Activated B cell treated with CpG ODN at 0.5 μM for 24 hours (primary cell): ENCODE results near the gene ZNF283. TPM values are rescaled to one million over a fixed set of nuclear protein-coding genes. Genes with fewer than 3 reads are reported as not detected.
A peak's percentile ranks its signal among the peaks of the same experiment; 100 is the strongest.

Experiments used
- ATAC-seq: fragments of 200-7000 bp; cut with Tn5 transposase; one replicate; pipeline ENCODE4 v1.10.0; 2021; ENCODE audit warnings: low read depth, mild to moderate bottlenecking, moderate library complexity
- CTCF ChIA-PET: fragments of 350-600 bp; sonication (Branson Sonifier 250); formaldehyde crosslinking; loops from one replicate; lab custom pipeline; 2021; ENCODE audit warnings: antibody characterized with exemption; lab: Charles Lee
- POLR2A ChIA-PET: fragments of 350-600 bp; sonication (Branson Sonifier 250); formaldehyde crosslinking; loops from one replicate; lab custom pipeline; 2021; ENCODE audit warnings: antibody characterized with exemption; lab: Charles Lee
- DNase-seq: peaks from one replicate; pipeline ENCODE4 v3.0.0; 2022
- H3K27ac Mint-ChIP-seq: one replicate; pipeline ENCODE4 v1.8.0; 2020; ENCODE audit warnings: mixed read lengths
- H3K27me3 Mint-ChIP-seq: one replicate; pipeline ENCODE4 v1.8.0; 2021; ENCODE audit warnings: mixed read lengths
- H3K36me3 Mint-ChIP-seq: one replicate; pipeline ENCODE4 v1.8.0; 2021; ENCODE audit warnings: low read depth, mixed read lengths
- H3K4me1 Mint-ChIP-seq: one replicate; pipeline ENCODE4 v1.8.0; 2021; ENCODE audit warnings: mixed read lengths
- H3K4me3 Mint-ChIP-seq: one replicate; pipeline ENCODE4 v1.8.0; 2020; ENCODE audit warnings: mild to moderate bottlenecking, mixed read lengths
- H3K9me3 Mint-ChIP-seq: one replicate; pipeline ENCODE4 v1.8.0; 2020; ENCODE audit warnings: mixed read lengths
- intact Hi-C: fragments of 100-400 bp; cut with micrococcal nuclease; formaldehyde crosslinking; loops from one replicate; pipeline ENCODE4 v1.15.1; 2024
- total RNA-seq: library from RNA; stranded (reverse); gene quantifications from 2 replicates; pipeline ENCODE4 v1.2.3, GENCODE V29; 2022
- TF ChIP-seq, protein P1 (sequence below): fragments of 200-600 bp; IDR thresholded peaks from one replicate; pipeline ENCODE4 v1.8.0; 2022; ENCODE audit warnings: antibody characterized with exemption, mild to moderate bottlenecking

The ZNF283 gene
- 10.4 and 13.0 TPM in 2 replicates for total RNA-seq

DNA sequence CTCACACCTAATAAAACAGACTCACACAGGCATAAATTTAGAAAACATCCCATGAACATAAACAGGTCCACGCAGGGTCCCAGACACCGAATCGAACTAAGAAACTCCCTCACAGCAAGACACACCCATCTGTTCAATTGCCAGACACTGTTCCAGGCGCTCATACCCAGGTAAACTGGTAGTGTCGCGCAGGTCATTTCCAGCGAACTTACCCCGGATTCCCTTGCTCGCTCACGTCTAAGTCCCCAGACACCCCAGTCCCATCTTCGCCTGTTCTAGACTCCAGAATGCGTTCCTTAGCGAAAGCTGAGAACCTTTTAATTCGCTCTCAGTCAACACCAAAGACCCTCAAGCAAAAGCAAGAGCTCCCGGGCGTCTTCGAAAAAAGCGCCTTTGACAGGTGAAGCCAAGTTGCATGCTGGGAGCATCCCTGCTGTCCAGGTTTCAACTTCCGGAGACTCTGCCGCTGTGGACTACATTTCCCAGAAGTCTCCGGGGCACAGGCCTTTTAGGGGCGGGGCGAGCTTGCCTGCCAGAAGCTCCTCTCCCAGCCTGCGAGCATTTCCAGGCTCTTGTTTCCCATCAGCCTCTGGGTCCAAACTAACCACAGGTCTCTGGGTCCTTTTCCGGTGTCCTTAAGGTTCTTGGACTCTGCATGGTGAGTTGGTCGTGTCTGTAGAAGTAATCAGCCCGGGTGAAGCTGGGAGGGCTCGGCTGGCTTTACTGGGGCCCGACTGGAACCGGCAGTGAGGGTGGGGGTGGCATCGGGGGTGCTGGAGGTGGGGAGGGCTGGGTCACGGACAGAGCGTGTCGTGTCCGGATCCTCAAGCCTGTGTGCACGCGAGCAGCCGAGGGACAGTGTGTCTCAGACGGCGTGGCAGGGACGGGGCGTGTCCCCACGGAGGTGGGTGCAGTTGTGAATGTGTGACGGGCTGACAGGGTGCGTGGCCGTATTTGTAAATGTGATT, at the start of gene ZNF283:
Gene ZNF283 (plus strand): TSS at position 535 of the 968 bp plus-strand sequence. CDS start 6,184 bp downstream, outside the sequence.
- peaks cover 7% of the 10 kb centered on the region for H3K27me3 Mint-ChIP-seq
- H3K4me3 Mint-ChIP-seq: peak within 1 kb of the TSS; percentile 92
- TF ChIP-seq, protein P1, sequence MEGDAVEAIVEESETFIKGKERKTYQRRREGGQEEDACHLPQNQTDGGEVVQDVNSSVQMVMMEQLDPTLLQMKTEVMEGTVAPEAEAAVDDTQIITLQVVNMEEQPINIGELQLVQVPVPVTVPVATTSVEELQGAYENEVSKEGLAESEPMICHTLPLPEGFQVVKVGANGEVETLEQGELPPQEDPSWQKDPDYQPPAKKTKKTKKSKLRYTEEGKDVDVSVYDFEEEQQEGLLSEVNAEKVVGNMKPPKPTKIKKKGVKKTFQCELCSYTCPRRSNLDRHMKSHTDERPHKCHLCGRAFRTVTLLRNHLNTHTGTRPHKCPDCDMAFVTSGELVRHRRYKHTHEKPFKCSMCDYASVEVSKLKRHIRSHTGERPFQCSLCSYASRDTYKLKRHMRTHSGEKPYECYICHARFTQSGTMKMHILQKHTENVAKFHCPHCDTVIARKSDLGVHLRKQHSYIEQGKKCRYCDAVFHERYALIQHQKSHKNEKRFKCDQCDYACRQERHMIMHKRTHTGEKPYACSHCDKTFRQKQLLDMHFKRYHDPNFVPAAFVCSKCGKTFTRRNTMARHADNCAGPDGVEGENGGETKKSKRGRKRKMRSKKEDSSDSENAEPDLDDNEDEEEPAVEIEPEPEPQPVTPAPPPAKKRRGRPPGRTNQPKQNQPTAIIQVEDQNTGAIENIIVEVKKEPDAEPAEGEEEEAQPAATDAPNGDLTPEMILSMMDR: no peak
- DNase-seq: peak; percentile 76
- POLR2A ChIA-PET: interaction anchor here (0.6 to 1.4 kb wide), 8 partner anchors 46 to 703 kb away, joined by 3 to 8 read pairs (median 4); partner anchors contain the start of genes KCNN4, SMG9, ZNF226 and ZNF230
- intact Hi-C loops: loop anchor here (1.0 to 5.0 kb wide), 3 partner anchors 108 to 285 kb away; partner anchors contain the start of genes ZNF225, ZNF230 and ZNF45
- H3K27ac Mint-ChIP-seq: peak within 1 kb of the TSS; percentile 53
- H3K4me1 Mint-ChIP-seq: peaks cover 16% of the 10 kb centered on the region
- peaks cover 32% of the 10 kb centered on the region for H3K36me3 Mint-ChIP-seq
- CTCF ChIA-PET: interaction anchor here (1.1 kb wide), 1 partner anchor 59 kb away, joined by 3 read pairs; no protein-coding TSS in a partner anchor
- H3K9me3 Mint-ChIP-seq: peaks cover 8% of the 10 kb centered on the region
- ATAC-seq: peak; percentile 94

DNA sequence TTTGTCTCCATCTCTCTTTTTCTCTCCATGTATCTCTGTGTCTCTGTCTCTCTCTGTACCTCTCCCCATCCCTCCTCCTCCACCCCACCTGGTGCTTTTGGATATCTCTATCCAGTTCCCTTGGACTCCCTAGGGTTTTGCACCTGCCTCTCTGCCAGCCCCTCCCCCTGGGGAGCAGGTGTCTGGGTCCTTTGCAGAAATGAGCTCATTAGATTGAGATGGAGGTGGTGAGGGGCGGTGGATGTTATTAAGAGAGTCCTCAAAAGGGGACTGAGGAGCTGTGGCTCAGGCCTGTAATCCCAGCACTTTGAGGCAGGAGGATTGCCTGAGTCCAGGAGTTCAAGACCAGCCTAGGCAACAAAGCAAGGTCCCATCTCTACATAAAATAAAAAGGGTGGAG, 48.5 kb upstream of the ZNF283 start:
- DNase-seq (no peak), ATAC-seq (no peak)
- intact Hi-C loops: no loop called here
- ChIA-PET POLR2A (interaction anchor here (0.6 to 12.2 kb wide), 5 partner anchors 11 to 315 kb away, joined by 3 to 661 read pairs (median 4); partner anchors contain the start of gene SMG9), CTCF (interaction anchor here (0.7 to 8.6 kb wide), 6 partner anchors 8 to 32 kb away, joined by 3 to 113 read pairs (median 11); partner anchors contain the start of gene SMG9)
- Mint-ChIP-seq H3K9me3 (no peaks in the 10 kb centered on the region), H3K27ac (peak overlapping the region; percentile 94), H3K4me1 (peaks cover 75% of the 10 kb centered on the region), H3K36me3 (peaks cover 52% of the 10 kb centered on the region), H3K27me3 (no peaks in the 10 kb centered on the region), H3K4me3 (peak overlapping the region; percentile 88)
- TF ChIP-seq, protein P1: no peak

DNA sequence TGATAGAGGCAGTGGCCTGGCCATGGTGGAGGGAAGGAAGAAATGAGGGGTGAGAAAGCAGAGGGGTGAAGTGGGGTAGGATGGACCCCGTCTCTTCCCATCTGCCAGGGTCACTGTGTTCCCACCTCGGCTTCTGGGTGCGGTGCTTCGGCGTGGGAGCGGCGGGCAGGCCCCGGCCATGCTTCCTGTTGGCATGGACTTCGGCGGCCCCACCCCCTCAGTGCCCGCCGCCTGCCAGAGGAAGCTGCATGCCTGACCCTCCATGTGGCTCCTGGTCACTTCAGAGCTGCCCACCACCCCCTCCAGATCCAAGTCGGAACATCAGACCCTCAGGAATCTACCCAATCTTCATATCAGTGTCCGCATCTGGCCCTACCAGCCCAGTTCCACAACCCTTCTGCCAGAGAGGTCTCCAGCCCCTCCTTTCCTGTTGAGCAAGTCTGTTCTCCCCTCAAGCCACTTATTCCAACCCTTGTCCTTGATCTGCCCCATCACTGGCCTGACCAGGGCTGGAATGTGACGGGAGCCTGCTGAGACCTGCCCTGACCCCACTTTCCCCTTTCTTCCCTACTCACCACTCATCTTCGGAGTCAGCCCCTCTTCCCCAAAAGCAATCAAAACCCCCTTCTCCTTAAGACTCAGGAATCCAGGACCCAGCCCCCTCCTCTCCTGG, 47.8 kb upstream of the ZNF283 start:
- POLR2A ChIA-PET: interaction anchor here (0.9 to 12.2 kb wide), 5 partner anchors 11 to 316 kb away, joined by 3 to 661 read pairs (median 11); partner anchors contain the start of gene SMG9
- H3K36me3 Mint-ChIP-seq: peaks cover 47% of the 10 kb centered on the region
- no peak for ATAC-seq

DNA sequence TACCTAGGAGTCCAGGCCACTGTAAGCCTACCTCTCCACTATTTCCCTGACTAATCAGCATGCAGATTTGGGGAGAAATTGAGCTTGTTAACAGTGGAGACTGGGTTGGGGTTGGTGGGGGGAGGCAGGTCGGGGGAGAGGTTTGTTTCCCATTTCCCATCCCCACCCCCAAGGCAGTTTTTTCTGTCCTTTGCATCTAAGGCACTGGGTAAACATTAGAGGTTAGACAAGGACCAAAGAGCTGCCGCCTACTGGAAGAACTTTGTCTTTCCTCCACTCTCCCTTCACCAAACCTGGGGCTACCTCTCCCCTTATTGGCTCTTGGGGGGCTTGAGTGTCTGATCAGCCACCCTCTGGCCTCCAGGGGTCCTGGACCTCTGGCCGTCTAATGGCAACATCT, 47.3 kb upstream of the ZNF283 start:
- DNase-seq: no peak
- no peaks in the 10 kb centered on the region for H3K27me3 Mint-ChIP-seq
- CTCF ChIA-PET: interaction anchor here (1.0 to 8.6 kb wide), 5 partner anchors 10 to 225 kb away, joined by 3 to 113 read pairs (median 14); partner anchors contain the start of gene SMG9
- intact Hi-C loops: loop anchor here (1.0 to 10.0 kb wide), 5 partner anchors 14 to 335 kb away; partner anchors contain the start of genes IRGQ, ZNF575 and ZNF576
- H3K4me3 Mint-ChIP-seq: peak overlapping the region; percentile 88
- POLR2A ChIA-PET: interaction anchor here (1.0 to 12.2 kb wide), 4 partner anchors 20 to 111 kb away, joined by 3 to 661 read pairs (median 32); partner anchors contain the start of gene SMG9
- H3K27ac Mint-ChIP-seq: peak overlapping the region; percentile 94
- peaks cover 44% of the 10 kb centered on the region for H3K36me3 Mint-ChIP-seq
- no peaks in the 10 kb centered on the region for H3K9me3 Mint-ChIP-seq
- TF ChIP-seq, protein P1: no peak
- peaks cover 86% of the 10 kb centered on the region for H3K4me1 Mint-ChIP-seq
- no peak for ATAC-seq

More for the DNA sequence above, 47.8 kb upstream of the ZNF283 start:
- DNase-seq: no peak
- peak overlapping the region; percentile 94 for H3K27ac Mint-ChIP-seq
- peak overlapping the region; percentile 88 for H3K4me3 Mint-ChIP-seq
- TF ChIP-seq, protein P1: no peak
- H3K9me3 Mint-ChIP-seq: no peaks in the 10 kb centered on the region
- peaks cover 81% of the 10 kb centered on the region for H3K4me1 Mint-ChIP-seq
- CTCF ChIA-PET: interaction anchor here (1.6 to 8.6 kb wide), 5 partner anchors 9 to 33 kb away, joined by 6 to 113 read pairs (median 14); partner anchors contain the start of gene SMG9
- intact Hi-C loops: no loop called here
- no peaks in the 10 kb centered on the region for H3K27me3 Mint-ChIP-seq
